ENCODE data around the gene RTP3.
"Not testable (repeated sequence)": the region's sequence is repeated elsewhere in the genome, so short reads cannot be mapped to it uniquely, and the experiment has no call there.

Gene RTP3

GRCh38 chr3:46542801-46543201, 45.0 kb downstream of the RTP3 start:
- no peak for DNase-seq (ENCODE audit: low read depth)
- H3K4me3 ChIP-seq (ENCODE audit: low read depth, low read length): no peak overlapping the region
- TF ChIP-seq, protein P1, sequence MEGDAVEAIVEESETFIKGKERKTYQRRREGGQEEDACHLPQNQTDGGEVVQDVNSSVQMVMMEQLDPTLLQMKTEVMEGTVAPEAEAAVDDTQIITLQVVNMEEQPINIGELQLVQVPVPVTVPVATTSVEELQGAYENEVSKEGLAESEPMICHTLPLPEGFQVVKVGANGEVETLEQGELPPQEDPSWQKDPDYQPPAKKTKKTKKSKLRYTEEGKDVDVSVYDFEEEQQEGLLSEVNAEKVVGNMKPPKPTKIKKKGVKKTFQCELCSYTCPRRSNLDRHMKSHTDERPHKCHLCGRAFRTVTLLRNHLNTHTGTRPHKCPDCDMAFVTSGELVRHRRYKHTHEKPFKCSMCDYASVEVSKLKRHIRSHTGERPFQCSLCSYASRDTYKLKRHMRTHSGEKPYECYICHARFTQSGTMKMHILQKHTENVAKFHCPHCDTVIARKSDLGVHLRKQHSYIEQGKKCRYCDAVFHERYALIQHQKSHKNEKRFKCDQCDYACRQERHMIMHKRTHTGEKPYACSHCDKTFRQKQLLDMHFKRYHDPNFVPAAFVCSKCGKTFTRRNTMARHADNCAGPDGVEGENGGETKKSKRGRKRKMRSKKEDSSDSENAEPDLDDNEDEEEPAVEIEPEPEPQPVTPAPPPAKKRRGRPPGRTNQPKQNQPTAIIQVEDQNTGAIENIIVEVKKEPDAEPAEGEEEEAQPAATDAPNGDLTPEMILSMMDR (conservative IDR thresholded peaks at IDR 0.05; ENCODE audit: low read depth, low read length): no peak

GRCh38 chr3:46544771-46545503, 47.2 kb downstream of the RTP3 start:
- TF ChIP-seq, protein P1 (conservative IDR thresholded peaks at IDR 0.05; ENCODE audit: low read depth, low read length): no peak
- H3K4me3 ChIP-seq (ENCODE audit: low read depth, low read length): no peak overlapping the region
- DNase-seq (ENCODE audit: low read depth): no peak

DNA sequence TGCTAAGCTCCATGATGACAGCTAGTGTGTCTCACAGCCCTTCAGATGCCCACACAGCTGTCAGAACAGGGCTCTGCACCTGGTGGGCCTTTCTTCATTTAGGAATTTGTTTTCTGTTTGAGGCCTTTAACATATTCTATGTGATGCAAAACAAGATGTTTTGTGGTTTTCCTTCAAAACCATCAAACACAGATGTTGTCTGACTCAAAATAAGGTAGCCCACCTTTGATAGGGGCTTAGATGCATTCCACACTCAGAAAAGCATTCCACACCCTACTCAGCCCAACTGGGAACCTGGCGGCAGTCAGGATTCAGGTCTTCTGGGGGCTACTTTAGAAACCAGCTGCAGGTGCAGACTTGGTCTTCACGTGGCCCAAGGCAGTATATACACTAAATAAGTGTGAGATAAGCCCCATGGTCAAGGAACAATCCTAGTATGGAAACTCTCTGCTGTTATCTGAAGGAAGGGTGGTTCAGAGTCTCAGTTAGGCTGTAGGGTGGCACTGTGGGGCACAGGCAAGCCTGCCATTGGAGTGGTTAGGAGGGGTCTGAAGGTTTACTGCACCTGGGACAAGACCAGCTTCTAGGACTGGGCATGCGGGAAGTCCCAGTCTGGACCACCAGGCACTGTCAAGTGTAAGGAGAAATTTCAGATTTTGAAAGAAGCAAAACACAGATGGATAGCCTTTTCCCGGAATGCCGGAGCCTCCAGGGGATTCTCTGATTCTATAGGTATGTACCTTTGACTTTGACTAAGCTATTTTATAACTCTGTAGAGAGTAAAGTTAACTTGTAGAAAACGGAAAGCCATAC, 48.2 kb downstream of the RTP3 start:
- TF ChIP-seq, protein P1 (conservative IDR thresholded peaks at IDR 0.05; ENCODE audit: low read depth, low read length): no peak
- DNase-seq (ENCODE audit: low read depth): no peak
- H3K4me3 ChIP-seq (ENCODE audit: low read depth, low read length): no peak overlapping the region

- H3K4me3 ChIP-seq (ENCODE audit: low read depth, low read length): no peak overlapping the region
- no peak for DNase-seq (ENCODE audit: low read depth)
- TF ChIP-seq, protein P1 (conservative IDR thresholded peaks at IDR 0.05; ENCODE audit: low read depth, low read length): no peak
These were observed 49.2 kb downstream of the RTP3 start for GRCh38 chr3:46546896-46547440.

- not testable (repeated sequence) for DNase-seq (ENCODE audit: low read depth); H3K4me3 ChIP-seq (ENCODE audit: low read depth, low read length)
These were observed 50.8 kb downstream of the RTP3 start for GRCh38 chr3:46548611-46549010.

- TF ChIP-seq, protein P1 (conservative IDR thresholded peaks at IDR 0.05; ENCODE audit: low read depth, low read length): no peak
- no peak for DNase-seq (ENCODE audit: low read depth)
- no peak overlapping the region for H3K4me3 ChIP-seq (ENCODE audit: low read depth, low read length)
These were observed 51.7 kb downstream of the RTP3 start for GRCh38 chr3:46549408-46549904.

GRCh38 chr3:46549989-46550388, 52.2 kb downstream of the RTP3 start:
- no peak for DNase-seq (ENCODE audit: low read depth)
- TF ChIP-seq, protein P1 (conservative IDR thresholded peaks at IDR 0.05; ENCODE audit: low read depth, low read length): no peak
- H3K4me3 ChIP-seq (ENCODE audit: low read depth, low read length): no peak overlapping the region
